NCI-H774 (cell line): Measurements from ENCODE around the gene CREBL2.
A peak's percentile ranks its signal among the peaks of the same experiment; 100 is the strongest.

Experiments used
- DNase-seq: peaks from one replicate; lab custom pipeline; 2025; lab: John Stamatoyannopoulos, UW

CREBL2 gene

DNA sequence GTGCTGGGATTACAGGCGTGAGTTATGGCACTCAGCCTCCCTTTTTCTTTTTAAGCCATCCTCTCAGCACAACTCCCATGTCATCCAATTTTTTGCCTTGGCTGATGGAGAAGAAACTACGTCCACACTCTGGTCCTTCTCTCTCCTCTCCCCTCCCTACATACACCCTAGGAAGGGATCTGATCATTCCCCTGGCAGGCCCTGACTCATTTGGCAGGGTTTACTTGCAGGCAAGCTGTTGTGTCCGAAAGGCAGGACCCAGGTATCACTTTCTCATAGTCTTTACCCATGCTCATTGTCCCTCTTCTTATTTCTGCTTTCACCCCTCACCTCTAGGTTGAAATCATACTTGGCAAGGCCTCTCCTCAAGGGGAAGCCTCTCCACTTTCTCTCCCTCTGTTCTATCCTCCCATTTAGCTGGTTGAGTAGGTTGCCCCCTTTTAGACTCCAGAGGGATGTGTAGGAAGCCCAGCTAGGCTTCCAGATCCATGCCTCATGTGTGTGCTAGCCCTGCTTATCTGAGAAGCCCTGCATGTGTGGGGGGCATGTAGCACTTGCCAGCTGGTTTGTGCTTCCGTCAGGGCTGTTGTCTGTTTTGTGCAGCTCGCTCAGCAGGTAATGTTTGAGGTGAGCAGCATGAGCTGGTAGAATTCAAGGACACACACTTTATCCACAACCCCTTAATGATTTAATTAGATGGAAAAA lies 69.5 kb downstream of the CREBL2 start:
- no peak for DNase-seq

DNA sequence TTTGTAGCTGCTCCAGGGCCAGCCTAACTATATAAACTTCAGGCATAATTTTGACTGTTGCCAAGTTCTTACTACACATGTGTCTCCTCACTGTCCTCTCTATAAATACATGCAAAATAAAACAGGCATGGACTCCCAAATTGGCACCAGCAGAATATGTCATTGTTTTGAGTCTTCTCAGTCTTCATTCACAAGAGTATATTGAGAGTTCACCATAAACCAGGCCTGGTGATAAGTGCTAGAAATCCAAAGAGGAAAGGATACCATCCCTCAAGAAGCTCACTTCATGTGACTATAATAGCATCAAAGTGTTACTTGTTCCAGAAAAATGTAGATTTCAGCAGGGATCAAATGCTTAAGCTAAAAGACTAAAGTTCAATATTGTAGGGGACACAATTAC lies 70.6 kb downstream of the CREBL2 start:
- DNase-seq = no peak

DNA sequence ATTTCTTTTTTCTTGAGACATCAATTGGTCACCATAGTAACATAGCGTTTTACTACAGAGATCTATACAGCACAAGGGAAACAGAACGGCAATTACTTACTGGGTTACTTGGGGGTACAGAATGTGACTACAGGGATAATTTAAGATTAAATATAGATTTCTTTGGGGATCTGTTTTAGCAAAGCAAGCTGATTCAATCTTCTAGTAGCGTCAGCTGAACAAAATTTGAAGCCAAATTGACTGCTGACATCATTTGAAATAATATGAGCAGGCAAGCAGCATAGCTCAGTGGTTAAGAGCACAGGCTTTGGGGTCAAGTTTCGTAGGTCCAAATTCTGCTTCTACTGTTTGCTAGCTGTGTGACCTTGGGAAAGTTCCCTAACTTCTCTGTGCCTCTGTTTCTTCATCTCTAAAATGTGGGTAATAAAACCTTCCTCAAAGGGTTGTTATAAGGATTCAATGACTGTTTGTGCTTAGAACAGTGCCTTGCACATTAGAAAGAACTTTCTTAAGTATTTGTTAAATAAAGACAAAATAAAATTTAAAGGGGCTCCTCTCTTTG lies 71.5 kb downstream of the CREBL2 start:
- DNase-seq = no peak

DNA sequence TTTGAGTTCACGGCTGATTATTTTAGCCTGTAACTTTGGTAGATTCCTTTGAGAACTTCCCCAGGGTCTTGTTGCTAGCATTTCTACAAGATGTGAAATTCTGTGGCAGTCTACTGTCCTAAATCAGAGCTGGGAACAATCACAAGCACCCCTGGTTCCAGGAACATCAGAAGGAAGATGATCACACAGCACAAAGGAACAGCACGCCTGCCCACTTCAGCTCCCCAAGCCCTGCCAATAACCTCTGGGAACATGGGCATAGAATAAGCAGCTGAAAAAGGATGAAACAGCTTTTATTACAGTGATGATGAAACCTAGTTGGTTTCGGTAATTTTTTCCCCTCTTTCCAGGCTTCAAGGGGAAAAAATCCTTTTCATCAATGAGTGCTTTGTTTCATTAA lies 72.0 kb downstream of the CREBL2 start:
- no peak for DNase-seq

- peak; percentile 63 for DNase-seq
Observed at GRCh38 chr12:12684375-12685106, 72.9 kb downstream of the CREBL2 start.

GRCh38 chr12:12685305-12685704 lies 73.6 kb downstream of the CREBL2 start:
- DNase-seq = peak; percentile 67

DNA sequence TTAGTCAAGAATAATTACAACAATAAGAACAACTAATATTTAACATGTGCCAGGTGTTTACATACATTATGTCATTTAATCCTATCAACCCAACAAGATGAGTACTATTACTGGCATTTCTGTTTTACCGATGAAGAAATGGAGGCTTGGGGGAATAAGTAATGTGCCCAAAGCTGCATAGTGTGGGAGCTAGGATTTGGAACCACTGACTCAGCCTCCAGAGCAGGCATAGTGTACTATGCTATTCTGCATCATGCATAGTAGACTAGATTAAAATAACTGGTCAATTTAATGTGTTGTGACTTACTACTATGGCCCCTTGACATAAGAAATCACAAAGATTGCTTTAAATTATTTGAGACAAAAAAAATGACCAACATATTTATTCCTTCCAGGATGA lies 74.8 kb downstream of the CREBL2 start:
- DNase-seq = no peak

DNA sequence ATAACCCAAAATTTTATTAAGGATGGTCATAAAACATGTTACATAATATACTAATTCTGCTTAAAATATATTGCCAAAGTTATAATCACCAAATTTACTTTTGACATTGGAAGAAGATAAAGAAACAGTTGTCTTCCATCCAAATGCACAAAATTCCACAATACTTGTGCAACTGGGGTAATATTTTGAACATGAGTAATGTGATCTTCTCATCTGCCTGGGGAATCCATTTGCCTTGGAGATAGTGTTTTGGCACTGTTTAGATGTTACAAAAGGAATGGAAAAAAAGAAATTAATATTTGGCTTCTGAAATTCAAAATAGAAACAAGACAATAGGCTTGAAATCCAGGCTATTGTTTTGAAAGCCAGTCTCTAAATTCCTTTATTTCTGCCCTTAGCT lies 75.2 kb downstream of the CREBL2 start:
- DNase-seq = no peak

DNA sequence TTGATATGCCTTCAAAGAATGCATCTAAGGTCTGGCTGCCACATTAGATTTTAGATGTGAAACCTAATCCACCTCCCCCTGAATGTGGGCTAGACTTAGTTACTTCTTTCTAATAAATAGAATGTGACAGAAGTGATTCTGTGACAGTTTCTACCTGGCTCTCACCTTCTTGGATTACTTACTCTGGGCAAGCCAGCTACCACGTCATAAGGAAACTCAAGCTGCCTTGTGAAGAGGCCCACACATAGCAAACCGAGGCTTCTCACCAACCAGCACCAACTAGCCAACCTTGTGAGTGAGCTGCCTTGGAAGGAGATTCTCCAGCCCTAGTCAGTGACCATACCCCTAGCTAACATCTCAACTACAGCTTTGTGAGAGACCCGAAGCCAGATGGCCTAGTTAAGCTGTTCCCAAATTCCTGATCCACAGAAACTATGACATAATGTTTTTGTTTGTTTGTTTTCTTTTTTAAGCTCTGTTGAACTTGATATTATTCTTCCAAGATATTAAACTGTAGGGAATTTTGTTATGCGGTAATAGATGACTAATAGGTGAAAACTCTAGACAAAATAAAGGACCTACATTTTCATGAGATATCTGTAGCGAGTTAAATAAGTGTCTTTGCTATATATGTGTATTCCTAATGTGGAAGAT lies 78.1 kb downstream of the CREBL2 start:
- no peak for DNase-seq

GRCh38 chr12:12691549-12691948 lies 79.9 kb downstream of the CREBL2 start:
- no peak for DNase-seq

- DNase-seq = no peak
Observed at GRCh38 chr12:12693111-12693671, 81.5 kb downstream of the CREBL2 start.
